Measurements from ENCODE around the gene TMX1. TPM values are rescaled to one million over a fixed set of nuclear protein-coding genes. Genes with fewer than 3 reads are reported as not detected.

Gene TMX1
- total RNA-seq, 4 donors from 2014 or later: 35.9 to 44.6 (median 43.0) TPM

DNA sequence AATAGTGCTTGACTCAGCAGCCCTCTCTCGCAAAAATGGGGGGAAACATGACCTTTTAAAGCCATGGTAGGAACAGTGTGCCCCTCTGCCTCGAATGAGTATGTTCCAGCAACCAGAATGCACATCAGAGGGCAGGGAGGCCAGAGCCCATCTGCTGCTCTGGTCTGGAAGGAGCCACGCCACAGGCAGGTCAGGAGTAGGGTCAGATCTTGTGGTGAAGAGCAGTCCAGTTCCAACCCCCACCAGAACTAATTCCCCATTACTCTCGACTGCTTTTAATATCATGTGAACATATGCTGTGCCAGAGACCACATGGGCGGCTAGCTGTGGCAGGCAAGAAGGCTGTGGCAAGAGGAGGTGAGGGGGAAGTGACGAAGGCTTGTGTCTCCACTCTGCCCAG lies 34.6 kb upstream of the TMX1 start:
- 75 to 85% methylated on average over 6 of the region's 6 CpGs for WGBS, 2 donors

DNA sequence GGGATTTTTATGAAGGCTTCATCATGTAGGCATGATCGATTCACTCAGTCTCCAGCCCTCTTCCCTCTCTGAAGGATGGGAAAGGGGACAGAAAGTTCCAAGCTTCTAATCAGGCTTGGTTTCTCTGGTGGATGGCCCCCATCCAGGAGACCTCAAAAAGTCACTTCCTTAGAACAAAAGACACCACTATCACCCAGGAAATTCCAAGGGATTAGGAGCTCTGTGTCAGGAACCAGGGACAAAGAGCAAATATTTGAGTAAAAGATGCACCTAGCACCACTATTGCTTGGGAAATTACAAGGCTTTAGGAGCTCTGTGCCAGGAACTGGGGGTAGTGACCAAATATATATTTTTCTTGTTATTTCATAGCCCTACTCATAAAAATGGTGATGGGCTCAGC lies 33.6 kb upstream of the TMX1 start:
- Histone ChIP-seq H3K4me3 (replicated peaks in 1 of 3) (no peak overlapping the region), H3K9me3 (no peaks in the 10 kb centered on the region), H3K27me3 (no peaks in the 10 kb centered on the region), H3K27ac (no peak overlapping the region), H3K4me1 (no peaks in the 10 kb centered on the region), H3K36me3 (no peaks in the 10 kb centered on the region)
- 77 to 100% methylated on average over 1 of the region's 1 CpG for WGBS, 2 donors
- TF ChIP-seq, protein P1, sequence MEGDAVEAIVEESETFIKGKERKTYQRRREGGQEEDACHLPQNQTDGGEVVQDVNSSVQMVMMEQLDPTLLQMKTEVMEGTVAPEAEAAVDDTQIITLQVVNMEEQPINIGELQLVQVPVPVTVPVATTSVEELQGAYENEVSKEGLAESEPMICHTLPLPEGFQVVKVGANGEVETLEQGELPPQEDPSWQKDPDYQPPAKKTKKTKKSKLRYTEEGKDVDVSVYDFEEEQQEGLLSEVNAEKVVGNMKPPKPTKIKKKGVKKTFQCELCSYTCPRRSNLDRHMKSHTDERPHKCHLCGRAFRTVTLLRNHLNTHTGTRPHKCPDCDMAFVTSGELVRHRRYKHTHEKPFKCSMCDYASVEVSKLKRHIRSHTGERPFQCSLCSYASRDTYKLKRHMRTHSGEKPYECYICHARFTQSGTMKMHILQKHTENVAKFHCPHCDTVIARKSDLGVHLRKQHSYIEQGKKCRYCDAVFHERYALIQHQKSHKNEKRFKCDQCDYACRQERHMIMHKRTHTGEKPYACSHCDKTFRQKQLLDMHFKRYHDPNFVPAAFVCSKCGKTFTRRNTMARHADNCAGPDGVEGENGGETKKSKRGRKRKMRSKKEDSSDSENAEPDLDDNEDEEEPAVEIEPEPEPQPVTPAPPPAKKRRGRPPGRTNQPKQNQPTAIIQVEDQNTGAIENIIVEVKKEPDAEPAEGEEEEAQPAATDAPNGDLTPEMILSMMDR (IDR thresholded peaks at IDR 0.05): no peak
- TF ChIP-seq POLR2A (IDR thresholded peaks at IDR 0.05): no peak
- intact Hi-C loops (cut with DNase I): no loop called here
- DNase-seq: no peak

More for the DNA sequence above, 34.6 kb upstream of the TMX1 start:
- DNase-seq: no peak
- Histone ChIP-seq H3K27ac (no peak overlapping the region), H3K27me3 (no peaks in the 10 kb centered on the region), H3K36me3 (no peaks in the 10 kb centered on the region), H3K4me3 (replicated peaks in 1 of 3) (no peak overlapping the region), H3K9me3 (no peaks in the 10 kb centered on the region), H3K4me1 (no peaks in the 10 kb centered on the region)
- no peak for TF ChIP-seq POLR2A (IDR thresholded peaks at IDR 0.05)
- TF ChIP-seq, protein P1 (IDR thresholded peaks at IDR 0.05): no peak
- intact Hi-C loops (cut with DNase I): no loop called here

DNA sequence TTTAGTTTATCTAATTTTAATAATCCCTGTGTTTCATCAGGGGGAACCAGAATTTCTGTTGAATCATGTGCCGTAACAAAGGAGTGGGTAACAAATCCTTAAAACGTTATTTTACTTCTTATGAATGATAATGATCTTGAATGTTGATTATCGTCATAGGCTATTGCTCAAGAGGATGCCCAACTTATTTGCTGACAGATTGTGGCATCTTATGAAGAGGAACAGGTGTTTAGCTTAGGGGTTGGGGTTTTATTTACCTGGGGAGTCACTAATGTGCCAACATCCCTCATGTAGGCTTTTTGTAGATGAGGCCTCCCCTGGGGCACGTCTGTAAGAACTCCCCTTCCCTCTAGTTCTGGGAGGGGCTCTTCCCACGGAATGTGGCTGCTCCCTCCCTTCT lies 32.4 kb upstream of the TMX1 start:
- H3K27me3 ChIP-seq: no peaks in the 10 kb centered on the region
- H3K4me3 ChIP-seq (replicated peaks in 1 of 3): no peak overlapping the region
- DNase-seq: no peak
- TF ChIP-seq, protein P1 (IDR thresholded peaks at IDR 0.05): no peak
- TF ChIP-seq POLR2A (IDR thresholded peaks at IDR 0.05): no peak
- no peaks in the 10 kb centered on the region for H3K9me3 ChIP-seq
- WGBS, 2 donors: 58 to 65% methylated on average over 5 of the region's 5 CpGs
- intact Hi-C loops (cut with DNase I): no loop called here
- no peaks in the 10 kb centered on the region for H3K36me3 ChIP-seq
- no peaks in the 10 kb centered on the region for H3K4me1 ChIP-seq
- no peak overlapping the region for H3K27ac ChIP-seq

DNA sequence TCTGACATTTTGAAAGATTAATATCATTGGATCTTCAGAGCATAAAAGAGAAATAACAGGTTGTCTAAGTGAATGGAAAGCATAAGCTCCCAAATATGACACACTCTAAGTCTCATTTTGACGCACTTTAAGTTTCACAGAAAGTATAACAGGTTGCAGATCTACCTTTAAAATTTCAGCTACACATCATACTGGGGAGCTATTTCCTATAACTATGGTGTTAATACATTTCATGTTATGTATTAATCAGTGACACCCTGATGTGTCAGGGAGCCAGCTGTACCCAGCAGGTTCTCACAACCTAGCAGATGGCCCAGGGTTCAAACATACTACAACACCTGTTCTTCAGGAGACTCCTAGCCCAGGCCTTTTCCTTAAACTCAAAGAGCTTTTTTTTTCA lies 31.1 kb upstream of the TMX1 start:
- no peak for DNase-seq
- no peaks in the 10 kb centered on the region for H3K4me1 ChIP-seq
- TF ChIP-seq POLR2A (IDR thresholded peaks at IDR 0.05): no peak
- no peaks in the 10 kb centered on the region for H3K27me3 ChIP-seq
- H3K27ac ChIP-seq: no peak overlapping the region
- no peak overlapping the region for H3K4me3 ChIP-seq (replicated peaks in 1 of 3)
- WGBS, 2 donors: 92 to 93% methylated on average over 1 of the region's 1 CpG
- H3K9me3 ChIP-seq: no peaks in the 10 kb centered on the region
- intact Hi-C loops (cut with DNase I): no loop called here
- H3K36me3 ChIP-seq: no peaks in the 10 kb centered on the region

DNA sequence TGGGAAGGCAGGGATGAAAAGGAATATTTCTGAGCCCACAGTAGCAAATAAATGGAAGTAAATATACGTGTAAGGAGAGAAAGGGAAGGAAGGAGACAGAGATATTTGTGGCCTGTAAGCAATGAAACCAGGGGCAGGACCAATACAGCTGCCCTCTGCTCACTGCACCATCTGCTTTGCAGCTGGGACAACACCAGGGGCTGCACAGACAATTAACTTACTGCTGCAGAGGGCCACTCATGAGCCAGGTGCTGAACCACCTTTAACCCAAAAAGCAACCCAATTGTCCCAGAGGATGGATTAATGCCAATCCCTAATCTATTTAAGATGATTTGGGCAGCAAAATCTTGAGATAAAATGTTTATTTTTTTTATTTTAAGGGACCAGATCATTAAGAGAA lies 30.6 kb upstream of the TMX1 start:
- TF ChIP-seq, protein P1 (IDR thresholded peaks at IDR 0.05): no peak
- TF ChIP-seq POLR2A (IDR thresholded peaks at IDR 0.05): no peak
- no peaks in the 10 kb centered on the region for H3K9me3 ChIP-seq
- no peaks in the 10 kb centered on the region for H3K4me1 ChIP-seq
- DNase-seq: no peak
- H3K27ac ChIP-seq: no peak overlapping the region
- WGBS, 2 donors: 80 to 89% methylated on average over 1 of the region's 1 CpG
- H3K27me3 ChIP-seq: no peaks in the 10 kb centered on the region
- intact Hi-C loops (cut with DNase I): no loop called here
- H3K36me3 ChIP-seq: no peaks in the 10 kb centered on the region
- H3K4me3 ChIP-seq (replicated peaks in 1 of 3): no peak overlapping the region

DNA sequence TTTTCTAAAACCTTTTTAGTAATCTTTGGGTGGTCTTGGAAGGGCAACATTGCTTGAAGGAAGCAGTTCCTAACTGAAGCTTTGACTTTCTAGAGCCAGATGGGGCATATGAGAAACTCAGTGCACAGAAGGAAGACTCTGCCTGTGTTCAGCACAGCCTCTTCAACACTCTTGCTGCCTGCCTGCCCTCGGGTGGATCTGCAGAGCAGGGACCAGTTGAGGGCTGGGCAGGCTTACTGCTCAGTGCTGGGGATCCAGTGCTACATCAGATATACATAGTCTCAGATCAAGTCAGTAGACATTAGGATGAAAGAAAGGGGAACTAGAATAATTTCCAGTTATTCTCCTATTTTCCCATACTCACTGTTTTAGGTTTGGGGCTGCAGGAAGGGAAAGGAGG lies 29.5 kb upstream of the TMX1 start:
- no peaks in the 10 kb centered on the region for H3K9me3 ChIP-seq
- 63% methylated on average over 1 of the region's 1 CpG for WGBS, 2 donors
- no peaks in the 10 kb centered on the region for H3K36me3 ChIP-seq
- intact Hi-C loops (cut with DNase I): no loop called here
- H3K4me1 ChIP-seq: no peaks in the 10 kb centered on the region
- no peak overlapping the region for H3K27ac ChIP-seq
- H3K4me3 ChIP-seq (replicated peaks in 1 of 3): no peak overlapping the region
- TF ChIP-seq, protein P1 (IDR thresholded peaks at IDR 0.05): no peak
- TF ChIP-seq POLR2A (IDR thresholded peaks at IDR 0.05): no peak
- H3K27me3 ChIP-seq: no peaks in the 10 kb centered on the region
- no peak for DNase-seq
